GM12872 (cell line): ENCODE data around the gene ATAD3C.

ENCODE experiments used
- CTCF ChIP-seq: IDR thresholded peaks from 3 replicates; pipeline ENCODE4 v1.5.1; 2011; ENCODE audit warnings: low read depth, mild to moderate bottlenecking, low read length, moderate library complexity; ENCODE audit not compliant: insufficient read depth

Gene ATAD3C

GRCh38 chr1:1449099-1449739, at the start of gene ATAD3C:
Gene ATAD3C (plus strand): TSS chr1:1449689. CDS start chr1:1450684, 995 bp downstream.
- no peak for TF ChIP-seq CTCF

GRCh38 chr1:1399872-1400575, 49.5 kb upstream of the ATAD3C start:
- TF ChIP-seq CTCF, result no peak

- TF ChIP-seq CTCF, result no peak
Observed at GRCh38 chr1:1400576-1401456, 48.7 kb upstream of the ATAD3C start.

GRCh38 chr1:1401457-1402010, 48.0 kb upstream of the ATAD3C start:
- no peak for TF ChIP-seq CTCF

GRCh38 chr1:1402072-1402900, 47.2 kb upstream of the ATAD3C start:
- TF ChIP-seq CTCF, result peak; percentile 69

GRCh38 chr1:1403653-1404052, 45.8 kb upstream of the ATAD3C start:
- TF ChIP-seq CTCF, result no peak
